ENCODE results near the gene NUAK2. TPM values are rescaled to one million over a fixed set of nuclear protein-coding genes. Genes with fewer than 3 reads are reported as not detected.

NUAK2 gene
- total RNA-seq, 1 donor from 2014 or later, result 4.5 TPM

- Mint-ChIP-seq H3K9me3 (ENCODE audit: unreplicated experiment) (no peaks in the 10 kb centered on the region), H3K27ac (ENCODE audit: unreplicated experiment) (no peak overlapping the region), H3K27me3 (ENCODE audit: unreplicated experiment) (peaks cover 35% of the 10 kb centered on the region), H3K36me3 (ENCODE audit: unreplicated experiment) (no peaks in the 10 kb centered on the region), H3K4me3 (ENCODE audit: unreplicated experiment) (no peak overlapping the region), H3K4me1 (ENCODE audit: unreplicated experiment) (peaks cover 5% of the 10 kb centered on the region)
- DNase-seq (ENCODE audit: extremely low spot score, unreplicated experiment), result no peak
- no peak for TF ChIP-seq CTCF (IDR thresholded peaks at IDR 0.05)
Measured at GRCh38 chr1:205350691-205351141, 29.2 kb upstream of the NUAK2 start.

- no peak for DNase-seq (ENCODE audit: extremely low spot score, unreplicated experiment)
- no peak overlapping the region for H3K4me3 Mint-ChIP-seq (ENCODE audit: unreplicated experiment)
- H3K36me3 Mint-ChIP-seq (ENCODE audit: unreplicated experiment), result no peaks in the 10 kb centered on the region
- peaks cover 41% of the 10 kb centered on the region for H3K27me3 Mint-ChIP-seq (ENCODE audit: unreplicated experiment)
- no peaks in the 10 kb centered on the region for H3K9me3 Mint-ChIP-seq (ENCODE audit: unreplicated experiment)
- H3K27ac Mint-ChIP-seq (ENCODE audit: unreplicated experiment), result no peak overlapping the region
- TF ChIP-seq CTCF (IDR thresholded peaks at IDR 0.05), result no peak
- peaks cover 5% of the 10 kb centered on the region for H3K4me1 Mint-ChIP-seq (ENCODE audit: unreplicated experiment)
Measured at GRCh38 chr1:205350124-205350523, 28.6 kb upstream of the NUAK2 start.

GRCh38 chr1:205348554-205349487, 27.3 kb upstream of the NUAK2 start:
- Mint-ChIP-seq H3K4me1 (ENCODE audit: unreplicated experiment) (peaks cover 12% of the 10 kb centered on the region), H3K36me3 (ENCODE audit: unreplicated experiment) (no peaks in the 10 kb centered on the region), H3K9me3 (ENCODE audit: unreplicated experiment) (no peaks in the 10 kb centered on the region), H3K4me3 (ENCODE audit: unreplicated experiment) (no peak overlapping the region), H3K27me3 (ENCODE audit: unreplicated experiment) (peaks cover 47% of the 10 kb centered on the region), H3K27ac (ENCODE audit: unreplicated experiment) (no peak overlapping the region)
- DNase-seq (ENCODE audit: extremely low spot score, unreplicated experiment), result no peak
- TF ChIP-seq CTCF (IDR thresholded peaks at IDR 0.05), result no peak

- Mint-ChIP-seq H3K9me3 (ENCODE audit: unreplicated experiment) (no peaks in the 10 kb centered on the region), H3K4me1 (ENCODE audit: unreplicated experiment) (peaks cover 8% of the 10 kb centered on the region), H3K27me3 (ENCODE audit: unreplicated experiment) (peaks cover 52% of the 10 kb centered on the region), H3K36me3 (ENCODE audit: unreplicated experiment) (no peaks in the 10 kb centered on the region), H3K4me3 (ENCODE audit: unreplicated experiment) (no peak overlapping the region), H3K27ac (ENCODE audit: unreplicated experiment) (no peak overlapping the region)
- DNase-seq (ENCODE audit: extremely low spot score, unreplicated experiment), result no peak
- no peak for TF ChIP-seq CTCF (IDR thresholded peaks at IDR 0.05)
Measured at GRCh38 chr1:205346956-205347574, 25.5 kb upstream of the NUAK2 start.

GRCh38 chr1:205345761-205346160, 24.2 kb upstream of the NUAK2 start:
- Mint-ChIP-seq H3K27ac (ENCODE audit: unreplicated experiment) (no peak overlapping the region), H3K4me1 (ENCODE audit: unreplicated experiment) (peaks cover 8% of the 10 kb centered on the region), H3K9me3 (ENCODE audit: unreplicated experiment) (no peaks in the 10 kb centered on the region), H3K36me3 (ENCODE audit: unreplicated experiment) (no peaks in the 10 kb centered on the region), H3K4me3 (ENCODE audit: unreplicated experiment) (no peak overlapping the region), H3K27me3 (ENCODE audit: unreplicated experiment) (peaks cover 52% of the 10 kb centered on the region)
- TF ChIP-seq CTCF (IDR thresholded peaks at IDR 0.05), result no peak
- no peak for DNase-seq (ENCODE audit: extremely low spot score, unreplicated experiment)

Measured in osteocyte (in vitro differentiated cells).